GM12801 (cell line): ENCODE measurements around the gene KIF16B.

Experiments used
- CTCF ChIP-seq: IDR thresholded peaks from one replicate; pipeline ENCODE4 v1.5.1; 2011; ENCODE audit warnings: control low read depth; ENCODE audit not compliant: insufficient read length; ENCODE audit errors: extremely low read depth

Gene KIF16B

GRCh38 chr20:16560216-16560615 is 13.0 kb downstream of the KIF16B start:
- TF ChIP-seq CTCF = no peak

- no peak for TF ChIP-seq CTCF
These were observed 16.9 kb downstream of the KIF16B start for GRCh38 chr20:16556301-16556700.

GRCh38 chr20:16555754-16556153 is 17.5 kb downstream of the KIF16B start:
- TF ChIP-seq CTCF = no peak

- TF ChIP-seq CTCF = no peak
These were observed 18.3 kb downstream of the KIF16B start for GRCh38 chr20:16554766-16555543.

- no peak for TF ChIP-seq CTCF
These were observed 19.6 kb downstream of the KIF16B start for GRCh38 chr20:16553684-16554083.

- TF ChIP-seq CTCF = no peak
These were observed 20.1 kb downstream of the KIF16B start for GRCh38 chr20:16553101-16553500.

GRCh38 chr20:16552015-16552414 is 21.2 kb downstream of the KIF16B start:
- TF ChIP-seq CTCF = no peak

- no peak for TF ChIP-seq CTCF
These were observed 21.6 kb downstream of the KIF16B start for GRCh38 chr20:16551607-16552006.
